CD4-positive, alpha-beta T cell treated with Interleukin-12 subunit alpha and Interleukin-12 subunit beta, for 1 hour (primary cell): ENCODE measurements around the gene DOCK3.

Source experiments
- DNase-seq: peaks from one replicate; pipeline ENCODE4 v3.0.0-alpha.2; 2020

Gene DOCK3

DNA sequence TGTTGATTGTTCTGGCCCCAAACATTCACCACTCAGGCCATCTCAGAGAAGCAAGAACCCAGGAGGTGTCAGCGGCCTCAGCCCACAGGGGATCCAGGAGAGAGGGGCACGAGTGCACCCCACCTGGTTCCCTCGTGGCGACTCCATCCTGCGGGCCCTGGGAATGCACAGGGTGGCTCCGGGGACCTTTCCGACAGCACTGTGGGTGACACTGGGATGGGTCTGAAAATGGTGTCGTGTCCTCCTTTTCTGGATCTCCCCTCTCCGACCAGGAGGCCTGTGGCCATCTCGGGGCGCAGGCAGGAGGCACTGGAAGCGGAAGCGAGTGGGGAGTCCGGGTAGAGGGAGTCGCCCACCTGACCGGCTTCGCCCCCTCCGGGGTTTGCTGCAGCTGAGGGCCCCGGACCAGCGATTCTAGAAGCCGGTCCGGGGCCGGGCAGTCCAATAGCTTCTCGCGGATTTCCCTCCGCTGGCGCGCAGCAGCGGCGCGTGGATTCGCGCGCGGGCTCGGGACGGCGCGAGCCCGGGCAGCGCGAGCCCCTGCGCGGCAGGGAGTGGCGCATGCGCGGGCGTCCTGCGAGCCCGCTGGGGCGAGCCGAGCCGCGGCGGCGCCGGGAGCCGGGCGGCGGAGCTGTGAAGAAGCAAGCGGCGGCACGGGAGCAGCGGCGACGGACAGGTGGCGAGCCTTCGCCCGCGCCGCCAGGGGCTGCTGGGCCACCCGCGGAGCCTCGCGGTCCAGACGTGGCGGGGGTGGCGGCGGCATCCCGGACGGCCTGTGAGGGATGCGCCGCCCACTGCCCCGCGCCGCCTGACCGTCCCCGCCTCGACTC lies at the start of gene DOCK3:
Gene DOCK3 (plus strand): TSS at position 579 of the 830 bp plus-strand sequence. CDS start 337 bp downstream, outside the sequence.
- peak; percentile 67 for DNase-seq

DNA sequence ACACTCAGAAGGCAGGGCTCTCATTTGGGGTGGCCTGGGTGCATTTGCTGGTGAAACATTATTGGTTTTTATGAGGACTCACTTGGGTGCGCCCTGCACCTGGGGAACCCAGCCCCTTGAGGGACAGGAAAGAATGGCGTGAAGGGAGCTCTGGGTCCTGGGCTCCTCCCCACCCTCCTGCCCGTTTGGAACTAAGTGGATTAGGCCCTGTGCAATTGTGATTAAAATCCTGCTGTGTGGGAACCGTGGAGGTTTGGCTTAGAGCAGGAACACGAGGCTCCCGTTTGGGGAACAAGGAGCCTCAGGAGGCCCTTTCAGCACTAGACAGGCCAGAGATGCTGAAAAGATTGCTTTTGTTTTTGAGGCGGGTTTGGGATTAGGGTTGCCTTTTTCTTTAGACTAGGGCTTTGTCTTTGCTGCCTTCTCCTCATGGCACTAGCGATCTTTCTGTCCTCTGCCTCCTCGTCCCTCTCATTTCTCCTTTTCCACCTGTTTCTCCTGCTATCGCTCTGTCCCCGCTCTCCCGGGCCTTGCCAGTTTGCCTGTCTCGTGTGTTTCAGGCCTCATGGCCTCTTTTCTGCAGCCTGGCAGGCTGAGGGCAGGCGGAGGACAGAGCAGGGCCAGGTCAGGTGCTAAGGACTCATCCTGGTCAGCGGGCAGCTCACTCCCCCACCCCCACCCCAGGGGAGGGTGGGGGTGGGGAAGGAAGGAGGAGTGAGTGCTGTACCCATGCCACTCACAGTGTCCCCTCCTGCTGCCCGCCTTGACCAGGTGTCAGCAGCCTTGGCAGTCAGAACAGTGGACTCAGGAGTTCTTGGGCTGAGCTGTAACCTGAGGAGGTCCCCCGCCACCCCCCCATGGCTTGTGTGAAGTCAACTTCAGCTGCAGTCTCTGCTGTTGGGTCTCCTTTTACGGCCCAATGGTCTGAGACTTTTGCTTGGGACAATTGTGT lies 49.2 kb upstream of the DOCK3 start:
- DNase-seq, result no peak

DNA sequence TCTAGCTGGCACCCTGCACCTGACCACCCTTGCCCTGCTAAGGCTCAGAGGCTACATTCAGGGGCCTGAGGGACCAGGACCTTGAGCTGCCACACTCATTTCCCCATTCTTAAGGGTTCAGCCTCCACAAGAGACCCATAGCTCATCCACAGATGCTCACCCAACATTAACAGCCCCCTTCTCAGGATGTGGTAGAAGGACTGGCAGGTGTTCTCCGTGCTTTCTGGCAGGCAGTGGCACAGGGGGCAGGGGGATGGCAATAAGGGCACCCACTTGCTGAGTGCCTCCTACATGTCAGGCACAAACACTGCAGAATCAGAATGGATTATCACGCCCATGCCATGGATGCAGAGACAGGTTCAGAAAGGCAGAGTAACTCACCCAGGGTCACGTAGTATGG lies 48.3 kb upstream of the DOCK3 start:
- DNase-seq, result no peak

DNA sequence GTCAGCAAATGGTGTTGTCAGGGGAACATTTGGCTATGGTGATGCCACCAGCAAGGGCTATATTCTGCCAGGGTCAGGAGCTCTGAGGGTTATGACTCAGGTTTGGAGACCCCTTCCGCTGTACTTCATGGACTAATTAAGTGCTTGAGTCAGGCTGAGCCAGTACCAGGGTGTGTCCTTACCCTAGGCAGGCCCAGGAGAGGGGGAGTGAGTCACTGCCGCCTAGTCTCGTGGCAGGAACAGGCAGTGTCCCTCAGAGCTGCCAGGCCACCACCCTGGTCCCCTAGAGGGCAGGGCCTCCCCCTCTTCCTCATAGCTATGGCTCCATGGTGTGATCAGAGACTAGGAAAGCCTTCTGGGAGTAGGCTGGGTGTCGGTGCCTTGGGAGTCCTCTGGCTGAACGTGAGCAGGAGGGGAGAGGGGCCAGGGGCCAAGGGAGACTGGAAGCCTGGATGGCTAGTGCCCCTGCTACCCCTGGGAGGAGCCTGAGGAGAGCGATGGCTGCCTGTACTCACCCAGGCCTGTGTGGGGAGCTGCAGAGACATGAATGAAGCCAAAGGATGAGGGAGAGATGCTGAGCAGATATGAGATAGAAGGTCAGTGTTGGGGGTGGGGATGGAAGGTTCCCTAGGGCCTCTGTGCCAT lies 47.2 kb upstream of the DOCK3 start:
- DNase-seq, result no peak

DNA sequence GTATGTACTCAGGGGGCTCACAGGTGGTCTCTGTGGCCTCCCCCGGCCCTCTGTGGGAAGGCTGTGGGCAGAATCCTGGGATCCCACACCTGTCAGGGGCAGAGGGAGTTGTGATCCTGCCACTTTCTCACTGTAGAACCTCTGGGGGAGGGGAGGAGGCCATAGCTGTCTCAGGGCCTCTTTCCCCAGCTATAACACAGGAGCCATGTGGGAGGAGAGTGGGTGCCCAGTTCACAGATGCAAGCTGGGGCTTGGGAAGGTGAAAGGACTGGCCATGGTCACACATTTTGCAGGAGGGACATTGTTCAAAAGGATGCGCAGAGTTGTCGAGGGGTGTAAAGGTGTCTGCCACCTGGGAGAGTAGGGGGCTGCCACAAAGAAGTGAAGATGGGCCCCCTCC lies 46.1 kb upstream of the DOCK3 start:
- no peak for DNase-seq

DNA sequence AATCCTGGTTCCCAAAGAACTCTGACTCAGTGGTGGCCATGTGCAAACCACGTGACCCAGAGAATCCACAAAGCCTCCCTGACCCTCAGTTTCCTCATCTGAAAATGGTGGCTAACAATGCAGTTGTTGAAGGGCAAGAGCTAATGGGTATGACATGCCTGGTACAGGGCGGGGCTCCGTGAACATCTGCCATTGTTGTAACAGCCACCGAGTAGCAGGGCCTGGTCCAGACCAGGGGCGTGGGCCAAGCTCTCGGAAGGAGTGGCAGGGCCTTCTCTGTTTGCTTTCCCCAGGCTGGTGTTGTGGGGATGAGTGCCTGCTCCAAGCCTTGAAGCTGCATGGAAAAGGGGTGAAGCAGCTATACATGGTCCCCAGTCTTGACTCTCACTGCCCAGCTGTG lies 44.3 kb upstream of the DOCK3 start:
- DNase-seq, result no peak

GRCh38 chr3:50630877-50631276 lies 43.9 kb upstream of the DOCK3 start:
- DNase-seq, result no peak

DNA sequence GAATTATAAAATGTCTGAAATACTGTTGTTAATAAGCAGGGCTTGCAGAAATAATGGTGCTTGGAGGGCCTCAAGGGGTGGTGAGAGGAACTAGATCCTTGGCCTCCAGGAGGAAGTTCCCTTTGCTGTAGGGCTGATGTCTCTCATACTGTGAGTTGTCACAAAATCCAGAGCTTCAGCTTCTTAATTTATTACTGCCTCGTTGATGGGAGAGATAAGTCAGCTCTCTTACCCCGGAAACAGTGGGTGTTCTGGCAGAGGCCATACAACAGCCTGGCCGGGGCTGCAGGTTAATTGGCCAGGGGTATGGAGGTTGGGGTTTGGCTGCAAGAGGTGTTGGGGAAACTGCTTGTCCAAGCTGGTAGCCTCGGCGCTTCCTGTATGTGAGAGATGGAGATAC lies 42.3 kb upstream of the DOCK3 start:
- DNase-seq, result peak; percentile 11

GRCh38 chr3:50633230-50633790 lies 41.4 kb upstream of the DOCK3 start:
- no peak for DNase-seq

DNA sequence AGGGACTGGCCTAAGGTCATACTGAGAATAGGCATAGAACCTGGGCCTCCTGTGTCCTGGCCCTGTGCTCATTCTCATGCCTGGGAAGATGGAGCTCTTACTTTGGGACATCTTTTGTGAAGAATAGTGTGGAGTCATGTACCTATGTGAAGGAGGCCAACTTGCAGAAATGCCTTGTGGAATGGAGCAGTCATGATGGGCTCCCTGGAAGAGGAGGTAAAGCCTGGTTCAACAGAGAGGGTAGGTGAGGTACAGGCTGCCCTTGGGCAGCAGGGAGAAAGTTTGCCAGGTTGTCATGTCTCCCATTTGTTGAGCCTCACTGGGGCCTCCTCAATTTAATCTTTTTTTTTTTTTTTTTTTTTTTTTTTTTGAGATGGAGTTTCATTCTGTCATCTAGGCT lies 39.7 kb upstream of the DOCK3 start:
- no peak for DNase-seq

DNA sequence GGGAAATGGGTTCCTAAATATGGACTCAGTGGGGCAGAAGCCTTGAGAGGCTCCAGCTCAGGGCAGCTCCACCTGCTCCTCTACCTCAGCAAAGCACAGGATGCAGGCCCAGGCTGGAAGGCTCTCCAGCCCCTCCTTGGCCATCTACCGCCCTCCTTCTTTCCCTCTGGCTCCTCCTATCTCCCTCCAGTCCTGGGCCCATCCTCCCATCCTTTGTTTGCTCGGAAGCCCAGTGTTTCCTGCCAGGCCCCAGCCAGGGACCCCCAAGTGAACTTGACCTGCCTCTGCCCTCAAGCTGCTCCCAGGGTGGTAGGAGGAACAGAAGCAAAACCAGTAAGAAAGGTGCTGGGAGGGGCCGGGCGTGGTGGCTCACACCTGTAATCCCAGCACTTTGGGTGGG lies 37.7 kb upstream of the DOCK3 start:
- no peak for DNase-seq

GRCh38 chr3:50637945-50638344 lies 36.8 kb upstream of the DOCK3 start:
- DNase-seq, result no peak

DNA sequence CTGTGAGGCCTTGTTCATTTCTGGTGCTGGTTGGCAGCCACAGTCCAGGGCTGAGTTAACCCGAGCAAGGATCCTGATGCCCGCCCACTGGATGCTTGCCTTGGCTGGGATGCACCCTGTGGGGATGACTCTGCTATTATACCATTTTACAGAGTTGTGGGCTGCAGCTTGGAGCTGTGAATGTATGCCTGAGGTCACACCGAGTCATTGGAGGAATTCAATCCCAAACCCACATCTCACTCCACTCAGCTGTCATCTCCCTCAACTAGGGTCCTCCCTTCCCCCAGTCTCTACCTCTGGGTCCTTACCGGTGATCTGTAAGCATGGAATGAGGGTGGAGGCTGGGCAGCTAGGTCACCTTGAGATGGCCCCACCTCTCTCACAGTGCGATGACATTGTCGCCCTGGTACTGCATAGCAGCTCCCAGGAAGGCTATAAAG lies 35.7 kb upstream of the DOCK3 start:
- DNase-seq, result no peak

- no peak for DNase-seq
These were observed 32.3 kb upstream of the DOCK3 start for GRCh38 chr3:50642382-50642781.

GRCh38 chr3:50644561-50644960 lies 30.2 kb upstream of the DOCK3 start:
- DNase-seq, result no peak

DNA sequence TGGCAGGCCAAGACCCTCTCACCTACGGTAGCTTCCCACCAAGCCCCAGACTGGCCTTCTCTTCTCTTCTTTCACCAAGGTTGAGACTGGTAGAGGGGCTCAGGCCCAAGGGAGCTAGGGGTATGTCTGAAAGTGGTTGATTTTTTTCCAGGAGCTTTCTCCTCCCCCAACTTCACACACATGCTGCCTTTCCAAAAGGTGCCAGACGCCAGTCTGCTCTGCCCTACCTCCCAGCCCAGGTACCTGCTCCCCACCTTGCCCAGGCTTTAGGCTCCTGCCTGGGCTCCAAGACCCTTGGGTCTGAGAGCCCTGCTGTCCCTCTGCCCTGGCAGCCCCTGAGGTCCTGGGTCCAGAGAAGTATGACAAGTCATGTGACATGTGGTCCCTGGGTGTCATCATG lies 29.3 kb upstream of the DOCK3 start:
- no peak for DNase-seq

- no peak for DNase-seq
These were observed 26.4 kb upstream of the DOCK3 start for GRCh38 chr3:50648313-50648712.

DNA sequence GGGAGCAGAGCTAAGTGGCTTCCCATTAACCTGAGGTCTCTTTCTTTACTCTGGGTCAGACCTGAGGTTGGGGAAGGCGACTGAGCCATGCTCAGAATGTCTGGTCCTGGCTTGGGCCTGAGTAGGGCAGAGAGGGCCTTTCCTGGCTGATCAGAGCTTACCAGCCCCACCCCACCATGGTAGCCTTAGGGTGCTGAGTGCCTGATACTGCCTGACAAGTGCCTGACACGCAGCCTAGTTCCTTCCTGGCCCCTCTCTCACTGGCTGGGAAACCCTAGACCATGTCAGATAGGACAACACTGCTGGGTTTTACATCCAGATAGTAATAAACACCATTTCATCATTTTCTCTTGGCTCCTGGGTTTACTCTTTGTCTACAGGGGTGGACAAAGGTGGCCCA lies 25.8 kb upstream of the DOCK3 start:
- DNase-seq, result no peak

- no peak for DNase-seq
These were observed 25.2 kb upstream of the DOCK3 start for GRCh38 chr3:50649451-50649931.

DNA sequence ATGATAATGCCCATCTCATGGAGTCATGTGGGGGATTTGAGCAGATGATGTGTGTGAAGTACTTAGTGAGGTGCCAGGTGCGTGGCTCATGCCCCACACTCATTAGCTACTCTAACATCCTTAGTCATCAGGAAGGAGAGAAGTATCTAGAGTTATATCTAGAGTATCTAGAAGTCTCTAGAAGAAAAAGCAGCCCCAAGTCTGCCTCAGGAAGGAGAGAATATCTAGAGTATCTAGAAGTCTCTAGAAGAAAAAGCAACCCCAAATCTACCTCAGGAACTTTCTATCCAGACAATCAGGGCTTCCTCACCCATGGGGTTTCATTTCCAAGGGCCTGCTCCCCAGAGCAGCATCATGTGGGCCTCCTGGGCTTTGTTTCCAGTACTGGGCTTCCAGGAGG lies 24.7 kb upstream of the DOCK3 start:
- no peak for DNase-seq

DNA sequence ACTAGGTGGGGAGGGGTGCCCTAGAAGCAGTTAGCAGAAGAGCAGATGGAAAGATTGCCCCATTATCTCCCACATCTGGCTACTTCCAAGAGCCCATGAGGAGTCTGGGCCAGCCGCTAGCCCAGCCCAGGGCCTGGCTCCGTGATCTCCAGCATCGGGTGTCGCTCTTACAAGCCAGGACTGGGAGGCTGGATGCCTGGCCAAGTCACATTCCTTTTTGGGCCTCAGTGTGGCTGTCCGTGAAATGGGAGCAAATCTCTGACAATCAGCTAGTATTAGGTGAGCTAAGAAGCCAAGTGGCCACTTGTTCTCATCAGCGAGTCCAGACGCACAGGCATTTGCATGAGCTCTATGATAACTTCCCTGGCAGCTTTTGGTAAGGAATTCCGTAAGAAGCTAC lies 23.3 kb upstream of the DOCK3 start:
- no peak for DNase-seq

- no peak for DNase-seq
These were observed 22.7 kb upstream of the DOCK3 start for GRCh38 chr3:50651920-50652529.
